K562 (cell line): Measurements from ENCODE around the gene SNX30. TPM values are rescaled to one million over a fixed set of nuclear protein-coding genes. Genes with fewer than 3 reads are reported as not detected.

Source experiments
- ATAC-seq: fragments of 200-7000 bp; cut with Tn5 transposase; 3 replicates; pipeline ENCODE4 v1.9.1; 2020; ENCODE audit warnings: moderate library complexity
- BruUV-seq: library from RNA; stranded (reverse); fragments of 400-500 nt; replicated peaks from 2 replicates; lab custom pipeline; 2021; lab: Mats Ljungman, UMichigan
- CTCF ChIA-PET: fragments of 300-600 bp; formaldehyde crosslinking; extraction: SDS; loops from one replicate; lab custom pipeline; 2021; ENCODE audit warnings: low intra/inter-chr PET ratio; lab: Yijun Ruan, JAX
- POLR2A ChIA-PET: fragments of 300-600, 350-650 bp; sonication (Branson Sonifier 250); formaldehyde crosslinking; extraction: SDS; loops from one replicate; lab custom pipeline; 2021; ENCODE audit warnings: antibody characterized with exemption, inconsistent platforms; lab: Yijun Ruan, JAX
- DNase-seq, 4 experiments: peaks; one replicate each; pipeline versions ENCODE4 v3.0.0 to v3.0.0-alpha.2; 2011 to 2018; ENCODE audit warnings: low spot score in 3 of 4, mixed read lengths in 3 of 4; ENCODE audit errors: extremely low read depth in 1 of 4
- FAIRE-seq: peaks from 2 replicates; lab custom pipeline; 2011; peaks lifted over from hg19 to GRCh38; lab: Jason Lieb, UNC
- H2AFZ ChIP-seq: 2 replicates; pipeline ENCODE4 v1.6.0; 2011; ENCODE audit warnings: low read depth, low read length, control low read depth, inconsistent platforms
- H3K27ac ChIP-seq: fragments of 200-600 bp; 3 replicates; pipeline ENCODE4 v1.8.0; 2011; ENCODE audit warnings: low read depth, mild to moderate bottlenecking, control low read depth, inconsistent platforms, low read length, moderate library complexity, mixed read lengths; ENCODE audit errors: extremely low read depth
- H3K27me3 ChIP-seq, 2 experiments: fragments of 300-600 bp in 1 of 2; 2 replicates in 1 of 2; 3 replicates in 1 of 2; pipeline versions ENCODE4 v1.6.0 to v1.8.0; 2011; ENCODE audit warnings: inconsistent platforms in 2 of 2, low read length in 2 of 2, mild to moderate bottlenecking in 1 of 2, mixed read lengths in 1 of 2, moderate library complexity in 1 of 2; ENCODE audit not compliant: control insufficient read depth in 2 of 2, insufficient read depth in 2 of 2
- H3K36me3 ChIP-seq: fragments of 300-600 bp; 3 replicates; pipeline ENCODE4 v1.8.0; 2011; ENCODE audit warnings: mild to moderate bottlenecking, low read length, inconsistent platforms; ENCODE audit not compliant: control insufficient read depth, insufficient read depth
- H3K4me1 ChIP-seq, 2 experiments: fragments of 200-600 bp in 1 of 2; replicated peaks in 1 of 2; 2 replicates in 1 of 2; 3 replicates in 1 of 2; pipeline versions ENCODE4 v1.5.1 to v1.8.0; 2011; ENCODE audit warnings: inconsistent platforms in 2 of 2, low read length in 2 of 2, mild to moderate bottlenecking in 1 of 2, mixed read lengths in 1 of 2, moderate library complexity in 1 of 2; ENCODE audit not compliant: control insufficient read depth in 2 of 2, insufficient read depth in 2 of 2
- H3K4me2 ChIP-seq: 2 replicates; pipeline ENCODE4 v1.6.1; 2011; ENCODE audit warnings: low read length, control low read depth, inconsistent platforms, mixed read lengths; ENCODE audit not compliant: insufficient read depth
- H3K4me3 ChIP-seq: fragments of 200-600 bp; sonication (generic), shearing (Covaris generic); 2 replicates; pipeline ENCODE4 v1.5.1; 2016; ENCODE audit warnings: control low read depth, inconsistent platforms
- H3K79me2 ChIP-seq: fragments of 200-600 bp; 3 replicates; pipeline ENCODE4 v1.8.0; 2011; ENCODE audit warnings: low read length, inconsistent platforms; ENCODE audit not compliant: control insufficient read depth, insufficient read depth
- H3K9ac ChIP-seq, 2 experiments: 2 replicates each; pipeline versions ENCODE4 v1.6.0 to v1.6.1; 2011; ENCODE audit warnings: low read depth in 2 of 2, low read length in 2 of 2, control low read depth in 1 of 2, inconsistent platforms in 1 of 2, mild to moderate bottlenecking in 1 of 2, mixed read lengths in 1 of 2; ENCODE audit not compliant: insufficient read depth in 1 of 2
- H3K9me1 ChIP-seq: one replicate; pipeline ENCODE4 v1.6.0; 2011; ENCODE audit warnings: inconsistent platforms, mild to moderate bottlenecking, low read length, moderate library complexity; ENCODE audit not compliant: control insufficient read depth, insufficient read depth
- H3K9me3 ChIP-seq: replicated peaks from 2 replicates; pipeline ENCODE4 v1.5.1; 2011; ENCODE audit warnings: low read depth, low read length, inconsistent platforms; ENCODE audit not compliant: control insufficient read depth, insufficient read depth
- H4K20me1 ChIP-seq: replicated peaks from 2 replicates; pipeline ENCODE4 v1.6.1; 2011; ENCODE audit warnings: low read length, inconsistent platforms, mixed read lengths; ENCODE audit not compliant: control insufficient read depth, insufficient read depth
- CXXC5 ChIP-seq: fragments of 250-450 bp; sonication (Bioruptor Pico); IDR thresholded peaks from 2 replicates; pipeline ENCODE4 v1.8.0; 2022; ENCODE audit warnings: inconsistent platforms, mild to moderate bottlenecking, moderate library complexity
- DDX20 ChIP-seq: fragments of 450-650 bp; IDR thresholded peaks from 2 replicates; pipeline ENCODE4 v1.6.1; 2016; ENCODE audit warnings: missing genetic modification characterization, low read depth, mild to moderate bottlenecking, missing compliant biosample characterization, moderate library complexity
- KAT7 ChIP-seq: sonication (generic); formaldehyde crosslinking; IDR thresholded peaks from 2 replicates; pipeline ENCODE4 v1.8.0; 2022; ENCODE audit warnings: missing genetic modification reagents, mild to moderate bottlenecking, borderline replicate concordance
- MBD2 ChIP-seq: sonication (generic); IDR thresholded peaks from 2 replicates; pipeline ENCODE4 v1.6.1; 2016; ENCODE audit warnings: low read depth, borderline replicate concordance
- PHF20 ChIP-seq: fragments of 450-650 bp; IDR thresholded peaks from 2 replicates; pipeline ENCODE4 v1.6.1; 2018; ENCODE audit not compliant: partially characterized antibody
- SMAD1 ChIP-seq: fragments of 150-350 bp; IDR thresholded peaks from 2 replicates; pipeline ENCODE4 v1.6.1; 2014; ENCODE audit warnings: low read length, low read depth; ENCODE audit not compliant: partially characterized antibody
- TARDBP ChIP-seq: fragments of 450-650 bp; IDR thresholded peaks from 2 replicates; pipeline ENCODE4 v1.6.1; 2016
- WGBS: fragments of 100-300 bp; shearing (Covaris generic); methylation state at CpG from one replicate; pipeline ENCODE4 v1.1.6; 2016; ENCODE audit warnings: low coverage, mixed read lengths; ENCODE audit not compliant: insufficient coverage; ENCODE audit errors: missing lambda C conversion rate; 5-methylcytosine and 5-hydroxymethylcytosine counted together
- in situ Hi-C: fragments of 300-500 bp; cut with MboI; formaldehyde crosslinking; loops from 4 replicates; pipeline ENCODE4 v1.15.0; 2018; ENCODE audit warnings: inconsistent platforms, mixed read lengths
- intact Hi-C: fragments of 100-400 bp; cut with micrococcal nuclease; formaldehyde crosslinking; loops from 2 replicates; pipeline ENCODE4 v1.14.2; 2022
- polyA plus RNA-seq, 8 experiments: library from polyadenylated mRNA; depleted of rRNA in 4 of 8; stranded (reverse) in 5 of 8; unstranded in 3 of 8; fragments of >200 nt; fragmentation: Nextera tagmentation in 2 of 8; fragmentation: Illumina TruSeq in 1 of 8; extraction: Ambion mirVana in 2 of 8; extraction: Trizol in 1 of 8; gene quantifications; 2 replicates each; pipeline versions ENCODE4 v1.2.1 to v1.2.3, GENCODE V29; 2011 to 2014; ENCODE audit warnings: inconsistent platforms in 1 of 8, missing spikeins in 1 of 8
- total RNA-seq, 7 experiments: library from RNA; depleted of rRNA in 6 of 7; stranded (reverse); fragments of >200 nt in 6 of 7; fragmentation: Illumina TruSeq in 2 of 7; extraction: Trizol in 2 of 7; gene quantifications; 2 replicates each; pipeline versions ENCODE4 v1.2.1 to v1.2.3, GENCODE V29; 2011 to 2021; ENCODE audit warnings: low replicate concordance in 1 of 7
- TF ChIP-seq, protein P1 (sequence below): fragments of 200-600 bp; sonication (generic); IDR thresholded peaks from one replicate; pipeline ENCODE4 v1.6.1; 2012; ENCODE audit warnings: mild to moderate bottlenecking, low read depth, low read length, inconsistent platforms

The SNX30 gene
- total and polyA plus RNA-seq, 9 of the 15 experiments (the other 6 are each of a cell fraction or from before 2014, with no cell fraction given) = 0.76 to 5.9 (median 3.3) TPM

DNA sequence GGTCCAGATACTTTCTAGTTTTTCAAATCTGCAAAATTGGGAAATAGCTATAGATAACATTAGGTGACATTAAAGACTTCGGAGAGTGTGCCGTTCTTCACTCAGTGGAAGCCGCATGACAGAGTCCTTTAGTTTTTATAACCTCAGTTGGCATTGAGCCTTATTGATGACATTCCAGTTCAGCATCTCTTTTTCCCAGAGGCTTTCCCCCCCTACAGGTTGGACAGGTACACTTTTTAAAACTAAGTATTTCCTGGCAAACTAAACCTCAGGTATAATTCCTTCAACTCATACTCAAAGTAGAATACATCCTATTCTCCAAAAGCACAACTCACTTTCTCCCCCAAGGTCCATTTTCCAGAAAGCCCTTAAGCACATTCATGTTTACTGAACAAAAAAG, 81.4 kb downstream of the SNX30 start (continued):
- TF ChIP-seq KAT7 (CRISPR knock-in tag) = no peak
- no peak for TF ChIP-seq CXXC5
- TF ChIP-seq DDX20 (tag) = no peak
- TF ChIP-seq TARDBP = no peak
- no peak for TF ChIP-seq SMAD1
- no peak for TF ChIP-seq PHF20

DNA sequence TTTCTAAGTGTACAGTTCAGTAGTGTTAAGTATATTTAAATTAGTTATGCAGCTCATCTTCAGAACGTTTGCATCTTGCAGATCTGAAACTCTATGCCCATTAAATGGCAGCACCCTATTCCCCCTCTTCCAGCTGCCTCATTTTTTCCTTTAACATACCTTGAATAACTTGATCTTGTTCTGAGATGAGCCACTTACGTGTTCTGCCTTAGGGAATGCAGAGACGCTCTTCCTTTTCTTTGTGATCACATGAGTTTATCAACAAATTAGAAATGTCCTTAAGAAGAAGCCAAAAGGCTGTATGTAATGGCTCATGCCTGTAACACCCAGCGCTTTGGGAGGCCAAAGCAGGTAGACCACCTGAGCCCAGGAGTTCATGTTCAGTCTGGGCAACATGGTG, 82.5 kb downstream of the SNX30 start:
- FAIRE-seq (no peak), ATAC-seq (no peak), DNase-seq (no peak)
- no peaks in the 10 kb centered on the region for H3K79me2 ChIP-seq
- no peak overlapping the region for H3K9ac ChIP-seq
- BruUV-seq = no TSS peak
- H3K4me1 ChIP-seq = no peaks in the 10 kb centered on the region
- no peaks in the 10 kb centered on the region for H4K20me1 ChIP-seq
- no peaks in the 10 kb centered on the region for H3K27me3 ChIP-seq
- ChIA-PET POLR2A (no interaction called here), CTCF (no interaction called here)
- intact Hi-C loops (no loop called here), in situ Hi-C loops (no loop called here)
- no peak overlapping the region for H3K27ac ChIP-seq
- H3K9me3 ChIP-seq = no peaks in the 10 kb centered on the region
- H3K4me3 ChIP-seq = no peak overlapping the region
- WGBS = 47% methylated on average over 4 of the region's 4 CpGs
- H2AFZ ChIP-seq = no peak overlapping the region
- no peak overlapping the region for H3K4me2 ChIP-seq
- H3K36me3 ChIP-seq = no peaks in the 10 kb centered on the region
- no peaks in the 10 kb centered on the region for H3K9me1 ChIP-seq
- TF ChIP-seq, protein P1, sequence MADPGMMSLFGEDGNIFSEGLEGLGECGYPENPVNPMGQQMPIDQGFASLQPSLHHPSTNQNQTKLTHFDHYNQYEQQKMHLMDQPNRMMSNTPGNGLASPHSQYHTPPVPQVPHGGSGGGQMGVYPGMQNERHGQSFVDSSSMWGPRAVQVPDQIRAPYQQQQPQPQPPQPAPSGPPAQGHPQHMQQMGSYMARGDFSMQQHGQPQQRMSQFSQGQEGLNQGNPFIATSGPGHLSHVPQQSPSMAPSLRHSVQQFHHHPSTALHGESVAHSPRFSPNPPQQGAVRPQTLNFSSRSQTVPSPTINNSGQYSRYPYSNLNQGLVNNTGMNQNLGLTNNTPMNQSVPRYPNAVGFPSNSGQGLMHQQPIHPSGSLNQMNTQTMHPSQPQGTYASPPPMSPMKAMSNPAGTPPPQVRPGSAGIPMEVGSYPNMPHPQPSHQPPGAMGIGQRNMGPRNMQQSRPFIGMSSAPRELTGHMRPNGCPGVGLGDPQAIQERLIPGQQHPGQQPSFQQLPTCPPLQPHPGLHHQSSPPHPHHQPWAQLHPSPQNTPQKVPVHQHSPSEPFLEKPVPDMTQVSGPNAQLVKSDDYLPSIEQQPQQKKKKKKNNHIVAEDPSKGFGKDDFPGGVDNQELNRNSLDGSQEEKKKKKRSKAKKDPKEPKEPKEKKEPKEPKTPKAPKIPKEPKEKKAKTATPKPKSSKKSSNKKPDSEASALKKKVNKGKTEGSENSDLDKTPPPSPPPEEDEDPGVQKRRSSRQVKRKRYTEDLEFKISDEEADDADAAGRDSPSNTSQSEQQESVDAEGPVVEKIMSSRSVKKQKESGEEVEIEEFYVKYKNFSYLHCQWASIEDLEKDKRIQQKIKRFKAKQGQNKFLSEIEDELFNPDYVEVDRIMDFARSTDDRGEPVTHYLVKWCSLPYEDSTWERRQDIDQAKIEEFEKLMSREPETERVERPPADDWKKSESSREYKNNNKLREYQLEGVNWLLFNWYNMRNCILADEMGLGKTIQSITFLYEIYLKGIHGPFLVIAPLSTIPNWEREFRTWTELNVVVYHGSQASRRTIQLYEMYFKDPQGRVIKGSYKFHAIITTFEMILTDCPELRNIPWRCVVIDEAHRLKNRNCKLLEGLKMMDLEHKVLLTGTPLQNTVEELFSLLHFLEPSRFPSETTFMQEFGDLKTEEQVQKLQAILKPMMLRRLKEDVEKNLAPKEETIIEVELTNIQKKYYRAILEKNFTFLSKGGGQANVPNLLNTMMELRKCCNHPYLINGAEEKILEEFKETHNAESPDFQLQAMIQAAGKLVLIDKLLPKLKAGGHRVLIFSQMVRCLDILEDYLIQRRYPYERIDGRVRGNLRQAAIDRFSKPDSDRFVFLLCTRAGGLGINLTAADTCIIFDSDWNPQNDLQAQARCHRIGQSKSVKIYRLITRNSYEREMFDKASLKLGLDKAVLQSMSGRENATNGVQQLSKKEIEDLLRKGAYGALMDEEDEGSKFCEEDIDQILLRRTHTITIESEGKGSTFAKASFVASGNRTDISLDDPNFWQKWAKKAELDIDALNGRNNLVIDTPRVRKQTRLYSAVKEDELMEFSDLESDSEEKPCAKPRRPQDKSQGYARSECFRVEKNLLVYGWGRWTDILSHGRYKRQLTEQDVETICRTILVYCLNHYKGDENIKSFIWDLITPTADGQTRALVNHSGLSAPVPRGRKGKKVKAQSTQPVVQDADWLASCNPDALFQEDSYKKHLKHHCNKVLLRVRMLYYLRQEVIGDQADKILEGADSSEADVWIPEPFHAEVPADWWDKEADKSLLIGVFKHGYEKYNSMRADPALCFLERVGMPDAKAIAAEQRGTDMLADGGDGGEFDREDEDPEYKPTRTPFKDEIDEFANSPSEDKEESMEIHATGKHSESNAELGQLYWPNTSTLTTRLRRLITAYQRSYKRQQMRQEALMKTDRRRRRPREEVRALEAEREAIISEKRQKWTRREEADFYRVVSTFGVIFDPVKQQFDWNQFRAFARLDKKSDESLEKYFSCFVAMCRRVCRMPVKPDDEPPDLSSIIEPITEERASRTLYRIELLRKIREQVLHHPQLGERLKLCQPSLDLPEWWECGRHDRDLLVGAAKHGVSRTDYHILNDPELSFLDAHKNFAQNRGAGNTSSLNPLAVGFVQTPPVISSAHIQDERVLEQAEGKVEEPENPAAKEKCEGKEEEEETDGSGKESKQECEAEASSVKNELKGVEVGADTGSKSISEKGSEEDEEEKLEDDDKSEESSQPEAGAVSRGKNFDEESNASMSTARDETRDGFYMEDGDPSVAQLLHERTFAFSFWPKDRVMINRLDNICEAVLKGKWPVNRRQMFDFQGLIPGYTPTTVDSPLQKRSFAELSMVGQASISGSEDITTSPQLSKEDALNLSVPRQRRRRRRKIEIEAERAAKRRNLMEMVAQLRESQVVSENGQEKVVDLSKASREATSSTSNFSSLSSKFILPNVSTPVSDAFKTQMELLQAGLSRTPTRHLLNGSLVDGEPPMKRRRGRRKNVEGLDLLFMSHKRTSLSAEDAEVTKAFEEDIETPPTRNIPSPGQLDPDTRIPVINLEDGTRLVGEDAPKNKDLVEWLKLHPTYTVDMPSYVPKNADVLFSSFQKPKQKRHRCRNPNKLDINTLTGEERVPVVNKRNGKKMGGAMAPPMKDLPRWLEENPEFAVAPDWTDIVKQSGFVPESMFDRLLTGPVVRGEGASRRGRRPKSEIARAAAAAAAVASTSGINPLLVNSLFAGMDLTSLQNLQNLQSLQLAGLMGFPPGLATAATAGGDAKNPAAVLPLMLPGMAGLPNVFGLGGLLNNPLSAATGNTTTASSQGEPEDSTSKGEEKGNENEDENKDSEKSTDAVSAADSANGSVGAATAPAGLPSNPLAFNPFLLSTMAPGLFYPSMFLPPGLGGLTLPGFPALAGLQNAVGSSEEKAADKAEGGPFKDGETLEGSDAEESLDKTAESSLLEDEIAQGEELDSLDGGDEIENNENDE = no peak
- TF ChIP-seq MBD2 = no peak
